Erythroblast (primary cell): ENCODE results near the gene DCT.
"Not testable (repeated sequence)": the region's sequence is repeated elsewhere in the genome, so short reads cannot be mapped to it uniquely, and the experiment has no call there.

ENCODE experiments used
- DNase-seq, 2 experiments: peaks; one replicate each; lab custom pipeline; 2025; lab: John Stamatoyannopoulos, UW
- GATA1 ChIP-seq: IDR thresholded peaks from 2 replicates; pipeline ENCODE4 v1.6.1; 2011; ENCODE audit warnings: low read depth, mild to moderate bottlenecking, control low read depth, low read length, moderate library complexity
- POLR2A ChIP-seq: IDR thresholded peaks from 2 replicates; pipeline ENCODE4 v1.6.1; 2011; ENCODE audit warnings: mild to moderate bottlenecking, low read length

Gene DCT

DNA sequence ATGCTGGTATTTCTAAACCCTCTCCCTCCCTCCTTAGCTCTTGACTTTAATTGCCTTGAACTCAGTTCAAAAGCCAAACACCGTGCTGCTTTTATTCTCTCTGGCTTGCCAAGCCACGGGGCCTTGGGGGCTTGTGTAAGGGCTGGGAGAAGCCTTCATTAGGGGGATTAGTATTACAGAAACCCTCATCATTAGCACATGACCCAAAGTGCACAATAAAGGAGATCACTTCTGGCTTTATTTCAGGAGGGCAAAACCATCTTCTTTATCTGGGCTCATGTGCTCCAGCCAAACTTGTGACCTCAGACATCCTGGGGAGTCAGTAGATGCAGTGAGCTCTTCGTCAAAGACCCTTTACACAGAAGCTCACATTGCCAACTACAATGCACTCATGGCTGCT is at the start of gene DCT:
Gene DCT (minus strand): TSS at position 67 of the 400 bp plus-strand sequence. CDS start 427 bp downstream, outside the sequence.
- no peak for DNase-seq
- TF ChIP-seq GATA1 (no peak), POLR2A (no peak)

DNA sequence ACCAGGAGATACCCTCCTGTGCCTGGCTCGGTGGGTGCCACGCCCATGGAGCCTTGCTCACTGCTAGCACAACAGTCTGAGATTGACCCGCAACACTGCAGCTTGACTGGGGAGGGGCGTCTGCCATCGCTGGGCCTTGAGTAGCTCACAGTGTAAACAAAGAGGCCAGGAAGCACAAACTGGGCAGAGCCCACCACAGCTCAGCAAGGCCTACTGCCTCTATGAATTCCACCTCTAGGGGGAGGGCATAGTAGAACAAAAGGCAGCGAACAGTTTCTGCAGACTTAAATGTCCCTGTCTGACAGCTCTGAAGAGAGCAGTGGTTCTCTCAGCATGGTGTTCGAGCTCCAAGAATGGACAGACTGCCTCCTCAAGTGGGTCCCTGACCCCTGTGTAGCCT is 47.5 kb upstream of the DCT start:
- not testable (repeated sequence) for DNase-seq

DNA sequence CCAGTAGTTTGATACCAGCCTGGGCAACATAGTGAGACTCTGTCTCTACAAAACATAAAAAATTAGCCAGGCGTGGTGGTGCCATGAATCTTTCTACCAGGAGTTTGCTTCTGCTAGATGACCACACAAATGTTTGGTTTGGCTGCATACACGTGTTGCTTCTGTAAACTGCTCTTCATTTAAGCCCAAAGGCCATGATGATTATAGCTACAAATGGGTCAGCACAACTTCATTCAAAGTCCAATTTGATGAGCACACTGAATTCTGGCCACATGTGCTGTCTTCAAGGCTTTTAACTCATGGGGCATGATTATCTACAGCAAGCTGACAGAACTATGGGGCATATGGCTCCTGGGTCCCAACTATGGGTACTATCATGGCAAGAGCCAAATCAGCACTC is 46.3 kb upstream of the DCT start:
- no peak for DNase-seq
- TF ChIP-seq GATA1 (no peak), POLR2A (no peak)

DNA sequence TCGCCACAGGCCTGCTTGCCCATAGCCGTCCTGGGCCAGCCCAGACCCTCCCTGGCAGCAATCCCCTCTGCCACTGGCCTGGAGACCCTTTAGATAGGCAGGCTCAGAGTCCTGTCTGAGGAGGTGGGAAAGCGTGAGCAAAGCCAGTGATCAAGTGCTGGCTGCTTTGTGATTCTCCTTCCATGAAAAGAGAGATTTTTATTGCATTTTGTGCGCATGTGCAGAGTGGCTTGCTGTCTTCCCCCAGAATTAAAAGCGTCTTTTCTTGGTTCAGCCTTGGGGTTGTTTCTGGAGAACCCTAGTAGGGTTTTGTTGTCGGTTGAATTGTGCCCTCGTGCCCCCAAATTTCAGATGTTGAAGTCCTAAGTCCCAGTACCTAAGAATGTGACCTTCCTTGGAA is 44.9 kb upstream of the DCT start:
- no peak for DNase-seq

DNA sequence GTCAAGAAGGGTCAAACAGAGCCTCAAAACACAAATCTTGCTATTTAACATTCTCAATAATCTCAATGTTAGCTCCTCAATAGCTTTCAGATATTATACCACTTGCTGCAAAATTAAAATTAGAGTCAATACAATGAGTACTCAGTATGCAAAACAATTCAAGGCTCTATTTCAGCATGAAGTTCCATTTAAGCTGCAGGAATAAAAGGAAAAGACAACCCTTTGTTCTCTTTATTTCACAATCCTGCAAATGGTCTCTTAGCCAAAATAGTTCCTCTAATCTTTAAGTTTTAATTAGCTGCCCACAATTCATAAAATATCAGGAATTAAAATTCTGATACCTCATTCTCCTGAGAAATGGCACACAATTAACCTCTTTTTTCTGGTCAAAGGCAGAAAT is 40.5 kb upstream of the DCT start:
- TF ChIP-seq POLR2A: no peak
- TF ChIP-seq GATA1: no peak
- DNase-seq: no peak

More for the DNA sequence above, 44.9 kb upstream of the DCT start:
- TF ChIP-seq POLR2A (no peak), GATA1 (no peak)

DNA sequence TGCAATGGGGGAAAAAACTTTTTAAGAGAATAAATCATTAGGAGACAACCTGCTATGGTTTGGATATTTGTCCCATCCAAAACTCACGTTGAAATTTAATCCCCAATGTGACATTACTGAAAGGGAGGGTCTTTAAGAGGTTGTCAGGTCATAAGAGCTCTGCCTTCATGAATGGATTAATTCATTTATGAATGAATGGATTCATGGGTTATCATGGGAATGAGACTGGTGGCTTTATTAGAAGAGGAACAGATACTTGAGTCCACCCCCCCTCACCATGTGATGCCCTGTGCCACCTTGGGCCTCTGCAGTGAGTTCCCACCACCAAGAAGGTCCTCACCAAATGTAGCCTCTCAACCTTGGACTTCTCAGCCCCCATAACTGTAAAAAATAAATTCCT is 37.0 kb upstream of the DCT start:
- no peak for DNase-seq
- TF ChIP-seq GATA1 (no peak), POLR2A (no peak)

DNA sequence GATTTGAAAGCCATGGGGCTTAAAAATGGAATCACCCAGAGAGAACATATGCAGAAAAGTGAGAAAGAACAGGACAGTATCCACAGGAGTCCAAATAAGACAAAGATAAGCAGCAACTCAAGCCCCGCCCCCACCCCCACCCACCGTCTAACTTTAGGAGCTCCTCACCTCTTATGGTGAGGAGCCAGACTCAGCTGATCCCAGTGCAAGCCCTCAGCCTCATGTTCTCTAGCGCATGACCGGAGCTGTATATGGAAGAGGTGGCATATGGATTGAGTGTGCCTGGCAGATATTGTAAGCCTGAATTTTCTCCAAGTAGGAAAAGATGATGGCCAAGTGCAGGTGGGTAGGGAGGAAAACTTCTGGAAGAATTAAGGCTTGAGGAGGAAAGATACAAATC is 36.4 kb upstream of the DCT start:
- TF ChIP-seq GATA1 (no peak), POLR2A (no peak)
- DNase-seq: no peak

DNA sequence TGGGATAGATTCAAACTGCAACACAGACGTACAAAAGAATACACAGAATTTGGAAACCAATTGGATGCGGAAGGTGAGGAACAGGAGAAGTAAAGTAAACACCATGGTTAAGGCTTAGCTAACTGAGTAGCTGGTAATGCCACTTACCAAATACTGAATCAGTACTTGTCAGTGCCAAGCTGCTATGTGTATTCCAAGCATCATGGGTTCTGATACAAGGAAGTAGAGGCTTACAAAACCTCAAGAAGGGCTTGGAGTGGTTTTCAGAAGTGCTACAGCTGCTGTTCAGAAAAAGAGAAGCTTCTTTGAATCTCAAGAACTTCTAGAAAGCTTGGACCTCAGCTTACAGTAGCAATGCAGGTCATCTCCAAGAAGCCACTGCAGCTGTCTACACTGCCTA is 35.9 kb upstream of the DCT start:
- no peak for TF ChIP-seq GATA1
- TF ChIP-seq POLR2A: no peak
- no peak for DNase-seq

DNA sequence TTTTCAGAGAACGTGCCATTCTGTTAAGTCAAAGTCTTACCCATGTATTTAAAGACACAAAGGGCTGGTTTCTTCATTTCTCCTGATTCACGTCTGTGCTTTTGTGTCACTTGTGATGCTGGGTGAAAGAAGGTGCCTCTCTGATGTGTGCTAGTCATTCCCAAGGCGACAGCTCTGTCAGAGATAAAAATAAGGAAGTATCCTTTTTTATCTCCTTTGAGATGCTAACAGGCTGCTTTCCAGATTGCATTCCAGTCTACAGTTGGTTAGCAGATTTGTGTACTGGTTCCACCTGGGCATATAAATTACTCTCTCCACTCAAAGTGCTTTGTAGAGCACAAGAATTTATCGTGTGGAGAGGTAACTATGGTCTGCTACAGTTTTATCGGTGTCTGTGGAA is 33.5 kb upstream of the DCT start:
- TF ChIP-seq POLR2A (no peak), GATA1 (no peak)
- no peak for DNase-seq

DNA sequence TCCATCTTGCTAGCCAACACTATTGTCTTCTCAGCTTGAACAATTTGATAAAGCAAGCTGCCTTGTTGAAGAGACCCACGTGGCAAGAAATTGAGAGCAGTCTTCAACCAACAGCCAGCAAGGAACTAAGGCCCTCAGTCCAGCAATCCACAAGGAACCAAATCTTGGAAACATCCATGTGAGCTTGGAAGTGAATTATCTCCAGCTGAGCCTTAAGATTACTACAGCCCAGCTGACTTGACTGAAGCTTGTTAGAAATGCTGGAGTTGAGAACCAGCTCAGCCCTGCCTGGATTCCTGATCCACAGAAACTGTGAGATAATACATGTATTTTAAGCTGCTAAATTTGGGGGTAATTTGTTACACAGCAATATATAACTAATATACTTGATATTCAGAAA is 26.2 kb upstream of the DCT start:
- no peak for TF ChIP-seq POLR2A
- TF ChIP-seq GATA1: no peak
- DNase-seq: no peak

DNA sequence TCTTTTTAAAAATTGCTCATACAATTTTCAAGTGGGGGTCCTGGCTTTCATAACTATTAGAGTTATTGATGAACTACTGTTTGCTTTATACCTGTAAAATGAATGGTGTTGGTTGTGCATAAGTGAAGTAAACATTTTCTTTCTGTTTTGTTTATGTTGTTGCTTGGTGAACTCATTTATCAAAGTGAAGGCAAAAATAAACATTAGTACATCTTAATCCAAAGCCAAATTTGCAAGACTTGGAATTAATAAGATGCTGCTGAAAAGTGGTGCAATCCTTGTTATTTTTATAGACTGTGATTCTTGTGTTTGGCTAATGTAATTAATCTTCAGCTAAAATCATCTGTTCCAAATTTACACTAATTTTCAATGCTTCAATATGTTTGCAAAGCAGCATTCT is 24.4 kb upstream of the DCT start:
- DNase-seq: no peak
- TF ChIP-seq POLR2A (no peak), GATA1 (no peak)

DNA sequence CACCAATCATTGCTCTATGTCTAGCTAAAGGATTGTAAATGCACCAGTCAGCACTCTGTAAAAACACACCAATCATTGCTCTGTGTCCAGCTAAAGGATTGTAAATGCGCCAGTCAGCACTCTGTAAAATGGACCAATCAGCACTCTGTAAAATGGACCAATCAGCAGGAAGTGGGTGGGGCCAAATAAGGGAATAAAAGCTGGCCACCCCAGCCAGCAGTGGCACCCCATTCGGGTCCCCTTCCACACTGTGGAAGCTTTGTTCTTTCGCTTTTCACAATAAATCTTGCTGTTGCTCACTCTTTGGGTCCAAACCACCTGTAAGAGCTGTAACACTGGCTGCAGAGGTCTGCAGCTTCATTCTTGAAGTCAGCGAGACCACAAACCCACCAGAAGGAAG is 19.3 kb upstream of the DCT start:
- not testable (repeated sequence) for DNase-seq

DNA sequence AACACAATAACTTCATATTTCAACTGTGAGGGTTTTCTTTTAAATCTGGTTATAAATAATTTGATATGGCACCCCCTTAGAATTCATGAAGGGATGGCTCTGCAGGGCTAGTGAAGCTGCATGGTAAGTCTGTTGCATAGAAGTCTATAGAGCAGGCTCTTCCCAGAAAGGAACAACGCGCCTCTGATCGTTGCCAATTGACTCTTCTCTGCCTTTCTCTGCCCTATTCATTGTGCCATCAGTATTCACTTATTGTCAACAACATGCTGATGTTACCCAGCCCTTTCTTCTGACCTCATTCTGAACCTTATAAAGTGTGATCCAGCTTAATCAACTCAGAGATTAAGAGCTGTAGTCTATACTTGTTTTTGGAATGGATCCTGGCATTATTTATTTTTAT is 16.3 kb upstream of the DCT start:
- DNase-seq: no peak
- TF ChIP-seq POLR2A: no peak
- no peak for TF ChIP-seq GATA1

DNA sequence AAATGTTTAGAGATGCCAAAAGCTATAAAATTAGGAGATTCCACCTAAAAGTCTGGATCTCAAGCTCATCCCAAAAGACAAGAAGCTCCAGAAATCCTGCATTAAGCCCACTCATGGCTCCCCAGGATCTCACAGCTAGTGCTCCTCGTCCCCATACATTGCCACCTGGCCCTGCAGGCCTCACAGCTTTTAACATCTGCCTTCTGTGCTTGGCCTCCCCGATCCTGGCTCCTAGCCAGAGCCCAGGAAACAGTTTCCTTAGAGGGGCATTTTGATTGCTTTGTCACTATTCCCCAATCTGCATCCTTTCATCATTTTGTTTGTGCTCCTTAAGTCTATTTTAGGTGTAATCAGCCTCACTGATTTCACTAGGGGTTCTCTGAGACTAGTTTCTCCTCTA is 14.5 kb upstream of the DCT start:
- DNase-seq: no peak
- no peak for TF ChIP-seq POLR2A
- TF ChIP-seq GATA1: no peak

DNA sequence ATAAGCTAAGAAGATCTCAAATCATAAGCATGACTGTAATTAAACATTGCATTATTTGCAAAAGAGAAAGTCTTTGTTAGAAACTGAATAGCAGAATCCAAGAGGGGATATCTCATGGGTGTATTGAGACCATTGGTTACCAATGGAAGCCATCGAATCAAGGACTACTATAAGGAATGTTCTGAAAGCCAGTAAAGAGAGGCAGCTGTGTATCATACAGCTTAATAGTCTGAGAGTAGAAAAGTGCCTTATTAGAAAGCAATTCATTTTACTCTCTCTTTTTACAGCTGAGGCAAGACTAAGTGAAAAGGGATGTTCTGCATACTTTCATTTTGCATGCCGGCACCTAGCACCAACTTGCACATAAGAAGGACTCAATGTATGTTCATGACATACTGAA is 7.6 kb upstream of the DCT start:
- no peak for DNase-seq
- no peak for TF ChIP-seq GATA1
- no peak for TF ChIP-seq POLR2A

DNA sequence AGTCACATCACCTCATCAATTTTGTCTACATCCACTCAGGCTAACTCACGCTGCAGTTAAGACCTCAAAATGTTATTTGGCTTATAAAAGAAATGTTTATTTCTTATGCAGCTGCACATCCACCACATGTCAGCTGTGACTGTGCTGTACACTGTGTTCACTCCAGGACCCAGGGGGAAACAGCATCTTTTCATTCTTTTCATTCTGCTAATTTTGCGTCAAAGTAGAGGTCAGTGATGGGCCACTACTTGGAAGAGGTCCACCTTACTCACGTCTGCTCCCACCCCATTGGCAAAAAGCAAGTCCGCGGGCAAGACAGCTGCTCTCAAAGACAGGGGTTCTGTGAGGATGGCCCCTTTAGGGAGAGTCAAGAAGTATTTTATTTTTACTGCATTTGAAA is 4.5 kb upstream of the DCT start:
- no peak for DNase-seq
- no peak for TF ChIP-seq GATA1
- TF ChIP-seq POLR2A: no peak

DNA sequence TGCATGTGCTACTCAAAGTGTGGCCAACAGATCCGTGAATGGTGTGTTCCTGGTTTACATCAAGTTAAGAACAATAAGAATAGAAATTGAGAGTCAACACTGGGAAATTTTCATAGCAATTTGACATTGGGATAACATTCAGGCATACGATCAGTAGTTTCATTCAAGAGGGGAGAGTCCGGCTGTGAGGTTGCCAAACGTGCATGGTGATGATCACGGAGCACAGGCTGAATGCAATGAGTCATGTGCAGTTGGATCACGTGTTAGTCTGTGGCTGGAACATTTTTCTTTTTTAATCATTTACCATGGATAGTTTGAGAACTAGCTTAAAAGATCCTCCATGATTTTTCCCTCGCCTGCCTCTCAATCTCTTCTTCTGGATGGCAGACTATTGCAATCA is 2.5 kb upstream of the DCT start:
- TF ChIP-seq GATA1 (no peak), POLR2A (no peak)
- DNase-seq: no peak
